Measurements from ENCODE around the gene DCTN5. TPM values are rescaled to one million over a fixed set of nuclear protein-coding genes. Genes with fewer than 3 reads are reported as not detected.

DCTN5 gene
- 89.7 TPM for total RNA-seq

DNA sequence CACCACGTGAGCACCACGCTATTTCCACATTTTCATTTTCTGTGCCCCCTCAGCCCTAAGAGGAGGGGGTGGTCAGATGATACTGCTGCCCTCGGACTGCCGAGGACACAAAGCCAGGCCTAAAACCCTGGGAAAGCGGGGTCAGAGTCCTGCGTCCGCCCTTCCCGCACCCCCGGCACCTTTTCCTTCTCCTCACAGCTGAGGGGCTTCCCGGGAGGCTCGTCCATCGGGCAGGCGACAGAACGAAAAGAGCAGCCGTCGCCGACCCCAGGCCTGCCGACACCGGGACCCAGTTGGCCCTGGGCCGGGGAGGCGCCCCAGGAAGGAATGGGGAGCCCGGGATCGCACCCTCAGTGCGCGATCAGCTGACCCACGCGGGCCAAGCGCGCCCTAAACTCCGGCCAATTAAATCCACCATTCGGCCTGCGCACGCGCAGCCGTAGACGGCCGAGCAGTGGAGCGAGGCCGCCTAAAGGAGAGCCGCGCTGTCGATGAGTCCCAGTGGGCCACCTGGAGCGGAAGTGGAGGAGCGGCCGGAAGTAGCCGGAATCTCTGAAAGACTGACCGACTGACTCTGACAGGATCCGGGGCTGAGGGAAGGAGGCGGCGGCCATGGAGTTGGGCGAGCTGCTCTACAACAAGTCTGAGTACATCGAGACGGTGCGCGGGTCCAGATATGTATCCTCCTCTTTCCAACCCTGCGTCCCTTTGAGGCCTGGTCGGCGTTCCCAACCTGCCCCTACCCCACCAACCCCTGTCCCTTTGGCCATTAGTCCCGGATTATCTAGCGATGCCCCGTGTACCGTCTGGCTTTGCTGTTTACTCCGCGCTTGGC, at the start of gene DCTN5, which contains the start of gene PALB2:
DCTN5 (plus strand) TSS at position 536 of the 835 bp plus-strand sequence; CDS start at position 613, 77 bp downstream.
PALB2 (minus strand) TSS at position 380 of the 835 bp plus-strand sequence; CDS start at position 227, 153 bp downstream.

DNA sequence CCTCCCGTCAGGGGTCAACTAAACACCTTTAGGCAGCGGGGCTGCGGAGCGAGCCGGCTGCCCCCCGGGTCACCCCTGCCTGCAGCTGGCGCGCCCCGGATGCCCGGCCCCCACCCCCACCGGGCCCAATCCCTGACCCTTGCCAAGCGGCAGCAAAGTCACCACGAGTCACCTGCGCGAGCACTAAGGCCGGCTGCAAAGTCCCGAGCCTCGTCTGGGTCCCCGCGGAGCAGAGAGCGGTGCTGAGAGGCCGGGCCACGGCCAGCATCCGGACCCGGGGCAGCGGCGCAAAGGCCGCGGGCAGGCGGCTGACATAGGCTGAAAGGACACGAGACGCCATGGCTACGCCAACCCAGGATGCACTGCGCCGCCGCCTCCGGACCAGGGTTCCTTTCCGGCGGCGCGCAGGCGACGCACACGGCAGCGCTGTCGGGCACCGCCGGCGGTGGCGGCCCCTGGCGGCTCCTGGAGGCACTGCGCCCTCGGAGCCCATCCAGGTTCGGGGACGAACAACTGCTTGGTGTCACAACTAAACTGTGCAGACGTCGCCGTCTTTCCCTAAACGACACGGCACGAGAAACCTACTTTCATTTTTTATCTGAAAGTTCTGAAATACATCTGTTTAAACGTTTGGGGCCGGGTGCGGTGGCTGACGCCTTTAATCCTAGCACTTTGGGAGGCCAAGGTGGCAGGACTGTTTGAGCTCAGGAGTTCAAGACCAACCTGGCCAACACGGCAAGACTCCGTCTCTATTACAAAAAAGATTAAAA, 45.1 kb upstream of the DCTN5 start, which contains the start of gene NDUFAB1:
NDUFAB1 (minus strand) TSS at position 366 of the 770 bp plus-strand sequence; CDS start at position 340, 26 bp downstream.

DNA sequence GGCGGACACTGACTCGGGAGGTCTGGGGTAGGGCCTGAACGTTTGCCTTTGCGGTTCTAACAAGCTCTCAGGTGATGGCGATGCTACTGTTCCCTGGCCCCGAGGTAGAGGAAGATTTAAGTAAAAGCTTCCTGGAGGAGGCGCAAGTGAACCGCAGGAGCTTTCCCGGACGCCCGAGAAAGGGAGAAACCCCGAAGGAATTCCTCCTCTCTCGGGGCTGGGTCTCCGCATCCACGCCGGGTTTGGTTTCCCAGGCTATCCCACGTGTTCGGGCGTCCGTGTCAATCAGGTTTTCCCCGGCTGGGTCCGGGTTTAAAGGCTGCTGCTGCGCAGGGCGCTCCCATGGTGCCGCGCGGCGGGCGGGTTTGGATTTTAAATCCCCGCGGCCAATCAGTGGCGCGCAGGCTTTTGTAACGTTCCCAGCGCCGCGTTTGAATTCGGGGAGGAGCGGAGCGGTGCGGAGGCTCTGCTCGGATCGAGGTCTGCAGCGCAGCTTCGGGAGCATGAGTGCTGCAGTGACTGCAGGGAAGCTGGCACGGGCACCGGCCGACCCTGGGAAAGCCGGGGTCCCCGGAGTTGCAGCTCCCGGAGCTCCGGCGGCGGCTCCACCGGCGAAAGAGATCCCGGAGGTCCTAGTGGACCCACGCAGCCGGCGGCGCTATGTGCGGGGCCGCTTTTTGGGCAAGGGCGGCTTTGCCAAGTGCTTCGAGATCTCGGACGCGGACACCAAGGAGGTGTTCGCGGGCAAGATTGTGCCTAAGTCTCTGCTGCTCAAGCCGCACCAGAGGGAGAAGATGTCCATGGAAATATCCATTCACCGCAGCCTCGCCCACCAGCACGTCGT, 37.4 kb downstream of the DCTN5 start, which contains the start of gene PLK1:
PLK1 (plus strand) TSS at position 460 of the 844 bp plus-strand sequence; CDS start at position 504, 44 bp downstream.

DNA sequence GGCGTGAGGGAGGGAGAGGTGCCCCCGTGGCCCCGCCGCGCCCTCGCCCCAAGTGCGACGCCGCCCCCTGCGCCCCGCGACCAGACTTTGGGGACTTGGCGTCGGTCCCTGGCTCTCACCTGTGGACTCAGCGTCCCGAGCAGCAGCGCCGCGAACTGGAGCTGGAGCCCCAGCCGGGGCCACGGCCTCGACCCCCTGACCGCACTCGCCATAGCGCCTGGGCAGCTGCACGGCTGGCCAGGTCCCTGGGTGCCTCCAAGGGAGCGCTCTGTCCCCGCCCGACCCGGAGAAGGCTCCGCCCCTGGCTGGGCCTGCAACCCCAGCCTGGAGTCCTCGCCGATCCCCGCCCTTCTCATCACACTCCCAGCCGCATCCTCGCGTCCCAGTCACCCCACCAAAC, 71.7 kb downstream of the DCTN5 start, which contains the start of gene ERN2:
ERN2 (minus strand) TSS at position 247 of the 400 bp plus-strand sequence; CDS start at position 212, 35 bp downstream.

Other genes with a start within 250 kb of the DCTN5 start
- 17.3 TPM for gene COG7, start 188.3 kb upstream of the DCTN5 start, total RNA-seq
- gene GGA2, start 131.0 kb upstream of the DCTN5 start, total RNA-seq: 26.3 TPM
- gene EARS2, start 84.1 kb upstream of the DCTN5 start, total RNA-seq: 39.0 TPM
- 121 TPM for gene UBFD1, start 83.7 kb upstream of the DCTN5 start, total RNA-seq
- gene NDUFAB1, start 45.1 kb upstream of the DCTN5 start, total RNA-seq: 119 TPM
- 15.5 TPM for gene PALB2, start 156 bp upstream of the DCTN5 start, total RNA-seq
- gene PLK1, start 37.4 kb downstream of the DCTN5 start, total RNA-seq: 5.1 TPM
- gene ERN2, start 71.8 kb downstream of the DCTN5 start, total RNA-seq: not detected
- 1.2 TPM for gene CHP2, start 113.6 kb downstream of the DCTN5 start, total RNA-seq
- 70.6 TPM for gene PRKCB, start 194.5 kb downstream of the DCTN5 start, total RNA-seq